Lung microvascular endothelial cell (primary cell): ENCODE measurements around the gene SEMA4D. TPM values are rescaled to one million over a fixed set of nuclear protein-coding genes. Genes with fewer than 3 reads are reported as not detected.
"Not testable (repeated sequence)": the region's sequence is repeated elsewhere in the genome, so short reads cannot be mapped to it uniquely, and the experiment has no call there.

Experiments
- DNase-seq, 2 donors: peaks; one replicate each; pipeline versions ENCODE4 v3.0.0 to v3.0.0-alpha.2; 2010; ENCODE audit warnings: low read depth in 2 of 2
- total RNA-seq: library from RNA; depleted of rRNA; stranded (reverse); fragments of >200 nt; gene quantifications from 2 replicates; pipeline ENCODE4 v1.2.1, GENCODE V29; 2014

The SEMA4D gene
- total RNA-seq, 1 donor from 2014 or later, result 3.4 TPM

- no peak for DNase-seq
These were observed 140.3 kb downstream of the SEMA4D start for GRCh38 chr9:89357331-89358197.

GRCh38 chr9:89356782-89357181, 141.1 kb downstream of the SEMA4D start:
- no peak for DNase-seq

GRCh38 chr9:89354471-89354870, 143.4 kb downstream of the SEMA4D start:
- no peak for DNase-seq

GRCh38 chr9:89353989-89354388, 143.9 kb downstream of the SEMA4D start:
- DNase-seq, result no peak

GRCh38 chr9:89352874-89353649, 144.9 kb downstream of the SEMA4D start:
- no peak for DNase-seq

- no peak for DNase-seq
These were observed 145.5 kb downstream of the SEMA4D start for GRCh38 chr9:89352451-89352850.

- DNase-seq, result no peak
These were observed 146.2 kb downstream of the SEMA4D start for GRCh38 chr9:89351584-89352300.

GRCh38 chr9:89350988-89351557, 146.8 kb downstream of the SEMA4D start:
- DNase-seq, result no peak

- no peak for DNase-seq
These were observed 148.3 kb downstream of the SEMA4D start for GRCh38 chr9:89349607-89350006.

GRCh38 chr9:89347651-89348050, 150.3 kb downstream of the SEMA4D start:
- DNase-seq, result no peak

- DNase-seq, result no peak
These were observed 151.2 kb downstream of the SEMA4D start for GRCh38 chr9:89346696-89347095.

GRCh38 chr9:89345476-89345875, 152.4 kb downstream of the SEMA4D start:
- no peak for DNase-seq

GRCh38 chr9:89343812-89344211, 154.1 kb downstream of the SEMA4D start:
- DNase-seq, result not testable (repeated sequence)

- DNase-seq, result no peak
These were observed 155.0 kb downstream of the SEMA4D start for GRCh38 chr9:89342948-89343347.

- no peak for DNase-seq
These were observed 155.7 kb downstream of the SEMA4D start for GRCh38 chr9:89342213-89342612.

GRCh38 chr9:89340332-89340731, 157.6 kb downstream of the SEMA4D start:
- no peak for DNase-seq

- no peak for DNase-seq
These were observed 158.1 kb downstream of the SEMA4D start for GRCh38 chr9:89339807-89340206.

- no peak for DNase-seq
These were observed 167.4 kb downstream of the SEMA4D start for GRCh38 chr9:89330513-89330912.

GRCh38 chr9:89329917-89330316, 168.0 kb downstream of the SEMA4D start:
- no peak for DNase-seq

GRCh38 chr9:89328064-89328463, 169.8 kb downstream of the SEMA4D start:
- DNase-seq, result peak; percentile 27 to 39

- DNase-seq, result no peak
These were observed 172.2 kb downstream of the SEMA4D start for GRCh38 chr9:89325733-89326132.

- DNase-seq, result peak in 1 of 2 donors; percentile 32
These were observed 174.5 kb downstream of the SEMA4D start for GRCh38 chr9:89323390-89323789.
